Measurements from ENCODE around the gene VRK2.
"Not testable (repeated sequence)": the region's sequence is repeated elsewhere in the genome, so short reads cannot be mapped to it uniquely, and the experiment has no call there.

VRK2 gene

GRCh38 chr2:58110765-58111164 lies 64.2 kb downstream of the VRK2 start:
- no peak for DNase-seq

- DNase-seq = not testable (repeated sequence)
These were observed 67.0 kb downstream of the VRK2 start for GRCh38 chr2:58113563-58113962.

GRCh38 chr2:58120626-58121229 lies 74.1 kb downstream of the VRK2 start:
- DNase-seq = no peak

GRCh38 chr2:58122040-58122439 lies 75.4 kb downstream of the VRK2 start:
- no peak for DNase-seq

- DNase-seq = no peak
These were observed 75.9 kb downstream of the VRK2 start for GRCh38 chr2:58122540-58122939.

GRCh38 chr2:58127111-58127510 lies 80.5 kb downstream of the VRK2 start:
- DNase-seq = no peak

GRCh38 chr2:58130238-58130637 lies 83.6 kb downstream of the VRK2 start:
- no peak for DNase-seq

- no peak for DNase-seq
These were observed 84.8 kb downstream of the VRK2 start for GRCh38 chr2:58131191-58132011.

- DNase-seq = no peak
These were observed 86.8 kb downstream of the VRK2 start for GRCh38 chr2:58133395-58133794.

GRCh38 chr2:58135861-58136260 lies 89.3 kb downstream of the VRK2 start:
- no peak for DNase-seq

- no peak for DNase-seq
These were observed 90.6 kb downstream of the VRK2 start for GRCh38 chr2:58137221-58137620.

- DNase-seq = no peak
These were observed 91.2 kb downstream of the VRK2 start for GRCh38 chr2:58137856-58138255.

GRCh38 chr2:58138396-58139030 lies 91.9 kb downstream of the VRK2 start:
- no peak for DNase-seq

- DNase-seq = no peak
These were observed 94.0 kb downstream of the VRK2 start for GRCh38 chr2:58140508-58141072.

- not testable (repeated sequence) for DNase-seq
These were observed 99.2 kb downstream of the VRK2 start for GRCh38 chr2:58145769-58146168.

- DNase-seq = no peak
These were observed 100.1 kb downstream of the VRK2 start for GRCh38 chr2:58146707-58147106.

- no peak for DNase-seq
These were observed 108.7 kb downstream of the VRK2 start for GRCh38 chr2:58155160-58155778.

GRCh38 chr2:58156780-58157179 lies 110.2 kb downstream of the VRK2 start:
- DNase-seq = no peak

- DNase-seq = no peak
These were observed 111.1 kb downstream of the VRK2 start for GRCh38 chr2:58157754-58158153.

GRCh38 chr2:58158481-58158880 lies 111.9 kb downstream of the VRK2 start:
- no peak for DNase-seq

GRCh38 chr2:58163913-58164312 lies 117.3 kb downstream of the VRK2 start:
- no peak for DNase-seq

GRCh38 chr2:58168130-58168529 lies 121.5 kb downstream of the VRK2 start:
- DNase-seq = not testable (repeated sequence)

GRCh38 chr2:58169845-58170244 lies 123.2 kb downstream of the VRK2 start:
- not testable (repeated sequence) for DNase-seq

All from activated CD8-positive, alpha-beta memory T cell treated with anti-CD3 and anti-CD28 coated beads, Interleukin-2, amount 50 U/mL, for 4 hours (primary cell).